CD4-positive, alpha-beta T cell treated with Interleukin-21 for 1 hour (primary cell): ENCODE data around the gene FAIM.

Source experiments
- DNase-seq: peaks from one replicate; pipeline ENCODE4 v3.0.0-alpha.2; 2020

Gene FAIM

GRCh38 chr3:138681463-138682220 lies 73.1 kb downstream of the FAIM start:
- DNase-seq: no peak

GRCh38 chr3:138682648-138683047 lies 74.1 kb downstream of the FAIM start:
- DNase-seq: no peak
